Parathyroid adenoma (tissue), 2 donors: ENCODE measurements around the gene ERGIC3.

Source experiments
- H2AFZ ChIP-seq: fragments of 300-600 bp; sonication (generic); one replicate; pipeline ENCODE4 v1.7.0; 2017; ENCODE audit warnings: antibody characterized with exemption, mild to moderate bottlenecking
- H3K27ac ChIP-seq: fragments of 300-600 bp; sonication (generic); one replicate; pipeline ENCODE4 v1.7.0; 2017
- H3K27me3 ChIP-seq: fragments of 300-600 bp; sonication (generic); one replicate; pipeline ENCODE4 v1.7.0; 2017; ENCODE audit warnings: low read length; ENCODE audit not compliant: control insufficient read depth, insufficient read depth
- H3K36me3 ChIP-seq: fragments of 300-600 bp; sonication (generic); one replicate; pipeline ENCODE4 v1.7.0; 2017; ENCODE audit warnings: low read length; ENCODE audit not compliant: control insufficient read depth, insufficient read depth
- H3K4me1 ChIP-seq: fragments of 300-600 bp; sonication (generic); one replicate; pipeline ENCODE4 v1.7.0; 2017; ENCODE audit warnings: control low read depth
- H3K4me2 ChIP-seq: fragments of 300-600 bp; sonication (generic); one replicate; pipeline ENCODE4 v1.7.0; 2017; ENCODE audit warnings: low read length
- H3K4me3 ChIP-seq: fragments of 300-600 bp; sonication (generic); one replicate; pipeline ENCODE4 v1.7.0; 2017; ENCODE audit warnings: low read depth, low read length
- H3K79me2 ChIP-seq: fragments of 300-600 bp; sonication (generic); one replicate; pipeline ENCODE4 v1.7.0; 2017; ENCODE audit warnings: control low read depth
- H3K9ac ChIP-seq: fragments of 300-600 bp; sonication (generic); one replicate; pipeline ENCODE4 v1.7.0; 2017; ENCODE audit warnings: mild to moderate bottlenecking
- H3K9me3 ChIP-seq: fragments of 300-600 bp; sonication (generic); one replicate; pipeline ENCODE4 v1.7.0; 2017; ENCODE audit warnings: low read length; ENCODE audit not compliant: control insufficient read depth
- CTCF ChIP-seq: fragments of 300-600 bp; sonication (generic); IDR thresholded peaks from one replicate; pipeline ENCODE4 v1.7.0; 2017; ENCODE audit warnings: antibody characterized with exemption, mild to moderate bottlenecking
- donor health status: primary hyperparathyroidism.

The ERGIC3 gene

DNA sequence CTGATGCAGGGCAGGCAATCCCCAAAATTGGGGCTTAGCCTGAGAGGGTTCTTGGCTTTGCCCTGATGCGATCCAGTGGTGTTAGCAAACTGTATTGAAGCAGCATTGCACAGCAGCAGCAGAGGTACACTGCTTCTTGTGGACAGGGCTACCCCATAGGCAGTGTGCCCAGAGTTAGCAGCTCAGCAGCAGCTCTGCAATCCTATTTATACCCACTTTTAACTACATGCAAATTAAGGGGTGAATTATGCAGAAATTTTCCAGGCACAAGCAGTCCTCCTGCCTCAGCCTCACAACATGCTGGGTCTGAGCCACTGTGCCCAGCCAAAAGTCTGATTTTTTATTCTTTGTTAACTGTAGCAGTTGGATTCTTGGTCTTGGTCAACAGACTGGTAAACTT is 16.2 kb upstream of the ERGIC3 start:
- TF ChIP-seq CTCF = no peak
- no peaks in the 10 kb centered on the region for H3K9me3 ChIP-seq
- no peak overlapping the region for H3K9ac ChIP-seq
- H3K4me1 ChIP-seq = no peaks in the 10 kb centered on the region
- no peaks in the 10 kb centered on the region for H3K27me3 ChIP-seq
- H3K4me3 ChIP-seq = no peak overlapping the region
- H3K27ac ChIP-seq = no peak overlapping the region
- no peak overlapping the region for H3K4me2 ChIP-seq
- no peak overlapping the region for H2AFZ ChIP-seq
- no peaks in the 10 kb centered on the region for H3K79me2 ChIP-seq
- H3K36me3 ChIP-seq = no peaks in the 10 kb centered on the region

- no peaks in the 10 kb centered on the region for H3K79me2 ChIP-seq
- H3K4me1 ChIP-seq = no peaks in the 10 kb centered on the region
- H3K27me3 ChIP-seq = no peaks in the 10 kb centered on the region
- no peak overlapping the region for H3K4me2 ChIP-seq
- no peak for TF ChIP-seq CTCF
- no peaks in the 10 kb centered on the region for H3K36me3 ChIP-seq
- no peak overlapping the region for H3K27ac ChIP-seq
- H3K9me3 ChIP-seq = no peaks in the 10 kb centered on the region
- H3K4me3 ChIP-seq = no peak overlapping the region
- H2AFZ ChIP-seq = no peak overlapping the region
- no peak overlapping the region for H3K9ac ChIP-seq
Observed at GRCh38 chr20:35527122-35527769, 14.6 kb upstream of the ERGIC3 start.

- H3K27ac ChIP-seq = no peak within 1 kb of the TSS
- no peak for TF ChIP-seq CTCF
- no peak within 1 kb of the TSS for H3K4me3 ChIP-seq
- no peaks in the 10 kb centered on the region for H3K27me3 ChIP-seq
- no peak within 1 kb of the TSS for H2AFZ ChIP-seq
- H3K9ac ChIP-seq = no peak within 1 kb of the TSS
- no peaks in the 10 kb centered on the region for H3K9me3 ChIP-seq
- H3K4me1 ChIP-seq = no peaks in the 10 kb centered on the region
- H3K79me2 ChIP-seq = no peaks in the 10 kb centered on the region
- H3K36me3 ChIP-seq = no peaks in the 10 kb centered on the region
- H3K4me2 ChIP-seq = no peak within 1 kb of the TSS
Observed at GRCh38 chr20:35529552-35529951, 12.3 kb upstream of the ERGIC3 start, which contains the start of gene C20orf173. Gene C20orf173, minus strand, starts transcription at chr20:35529652. Its CDS starts 279 bp downstream, at chr20:35529373.

DNA sequence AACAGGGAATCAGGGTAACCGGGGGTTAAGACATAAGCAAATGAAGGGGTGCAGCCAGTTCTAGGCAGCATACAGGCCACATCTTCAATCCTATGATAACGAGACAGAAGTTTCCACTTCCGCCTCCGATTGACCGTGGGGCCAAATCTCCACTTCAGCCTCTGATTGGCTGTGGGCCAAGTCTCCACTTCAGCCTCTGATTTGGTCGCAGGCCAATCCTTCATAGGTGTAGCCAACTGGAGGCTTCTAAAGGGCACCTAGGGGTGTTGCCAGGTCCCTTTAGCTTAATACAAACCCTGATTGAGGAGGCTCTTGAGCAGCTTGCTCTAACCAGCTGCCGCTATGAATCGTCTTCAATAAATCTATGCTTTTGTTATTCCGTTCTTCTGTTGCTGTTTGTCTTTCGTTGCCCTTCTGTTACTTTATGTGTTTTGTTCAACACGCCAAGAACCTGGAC is 2.1 kb upstream of the ERGIC3 start:
- Histone ChIP-seq H3K27me3 (no peaks in the 10 kb centered on the region), H3K27ac (no peak overlapping the region), H3K4me1 (peaks cover 3% of the 10 kb centered on the region), H3K9me3 (no peaks in the 10 kb centered on the region), H3K9ac (no peak overlapping the region), H3K79me2 (peaks cover 3% of the 10 kb centered on the region), H3K36me3 (no peaks in the 10 kb centered on the region), H3K4me2 (no peak overlapping the region), H2AFZ (peak overlapping the region; percentile 52), H3K4me3 (no peak overlapping the region)
- no peak for TF ChIP-seq CTCF
